HG03064 (cell line): Measurements from ENCODE around the gene MC4R.
"Not testable (repeated sequence)": the region's sequence is repeated elsewhere in the genome, so short reads cannot be mapped to it uniquely, and the experiment has no call there.

ENCODE experiments used
- ATAC-seq: cut with Tn5 transposase; IDR thresholded peaks from one replicate; pipeline ENCODE4 v1.9.1; 2021; ENCODE audit warnings: low read depth; ENCODE audit not compliant: unreplicated experiment

Gene MC4R

DNA sequence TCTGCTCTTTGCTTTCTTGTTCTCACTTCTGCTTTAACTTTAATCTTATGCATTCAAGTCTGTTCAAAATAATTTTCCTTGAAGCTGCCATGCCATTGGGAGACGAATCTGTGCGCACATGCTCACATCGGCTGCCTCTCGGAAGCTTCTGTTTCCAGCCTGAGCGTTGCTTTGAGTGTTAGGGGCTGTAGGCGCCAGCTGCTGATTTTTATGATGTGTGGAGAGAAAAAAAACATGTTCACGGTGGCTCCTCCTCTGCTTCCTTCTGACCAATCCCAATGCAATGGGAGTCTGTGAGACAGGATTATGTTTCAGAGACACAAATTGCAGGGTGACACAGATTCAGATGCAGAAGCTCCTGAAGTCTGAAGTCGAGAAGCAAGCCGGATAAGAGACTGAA lies at the start of gene MC4R:
Gene MC4R (minus strand): TSS at position 180 of the 400 bp plus-strand sequence. CDS start 426 bp downstream, outside the sequence.
- no peak for ATAC-seq

GRCh38 chr18:60422306-60422705 lies 49.7 kb upstream of the MC4R start:
- not testable (repeated sequence) for ATAC-seq

DNA sequence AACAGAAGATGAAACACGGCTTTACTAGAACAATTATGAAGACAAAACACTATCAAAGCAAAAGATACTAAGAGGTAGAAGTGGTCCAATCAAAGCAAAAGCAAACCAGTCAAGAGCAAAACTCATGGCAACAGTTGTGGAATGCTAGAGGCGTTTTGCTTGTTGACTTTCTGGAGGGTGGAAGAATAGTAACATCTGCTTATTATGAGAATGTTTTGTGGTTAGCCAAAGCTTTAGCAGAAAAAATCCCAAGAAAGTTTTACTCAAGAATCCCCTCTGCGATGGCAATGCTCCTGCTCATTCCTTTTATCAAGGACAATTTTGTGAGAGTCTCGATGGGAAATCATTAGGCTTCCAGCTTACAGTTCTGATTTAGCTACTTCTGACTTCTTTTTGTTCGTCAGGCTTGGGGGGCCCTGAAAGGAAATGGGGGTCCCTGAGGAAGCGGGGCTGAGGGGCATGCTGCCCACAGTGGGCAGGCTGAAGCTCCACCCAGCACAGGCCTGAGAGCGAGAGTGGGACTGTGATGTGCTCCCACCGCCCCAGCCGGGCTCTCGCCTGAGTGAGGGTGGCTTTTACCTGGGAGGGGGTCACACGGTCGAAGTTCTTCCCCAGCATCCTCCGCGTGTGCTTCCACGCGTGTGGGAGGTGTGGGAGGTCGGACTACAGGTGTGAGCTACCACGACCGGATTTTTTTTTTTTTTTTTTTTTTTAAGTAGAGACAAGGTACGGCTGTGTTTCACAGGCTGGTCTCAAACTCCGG lies 49.0 kb upstream of the MC4R start:
- ATAC-seq = no peak

DNA sequence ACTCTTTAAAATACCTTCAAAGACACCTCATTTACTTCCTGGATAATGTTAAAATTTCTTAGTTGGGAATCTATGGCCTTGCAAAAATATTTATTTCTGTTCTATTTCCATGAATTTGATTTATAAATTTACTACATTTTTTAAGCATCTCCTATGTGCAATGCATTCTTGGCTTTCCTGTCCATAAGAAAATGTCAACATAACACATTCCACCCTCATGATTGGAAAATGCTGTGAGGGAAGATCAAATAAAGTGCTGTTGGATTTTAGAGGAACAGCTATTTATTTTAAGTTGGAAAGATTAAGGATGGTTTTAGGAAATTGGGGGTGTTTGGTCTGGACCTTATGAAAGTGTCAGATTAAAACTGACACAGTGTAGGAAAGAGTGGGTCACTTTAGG lies 45.4 kb upstream of the MC4R start:
- ATAC-seq = no peak

- no peak for ATAC-seq
These were observed 41.5 kb upstream of the MC4R start for GRCh38 chr18:60413944-60414547.

- no peak for ATAC-seq
These were observed 39.1 kb upstream of the MC4R start for GRCh38 chr18:60411715-60412114.

DNA sequence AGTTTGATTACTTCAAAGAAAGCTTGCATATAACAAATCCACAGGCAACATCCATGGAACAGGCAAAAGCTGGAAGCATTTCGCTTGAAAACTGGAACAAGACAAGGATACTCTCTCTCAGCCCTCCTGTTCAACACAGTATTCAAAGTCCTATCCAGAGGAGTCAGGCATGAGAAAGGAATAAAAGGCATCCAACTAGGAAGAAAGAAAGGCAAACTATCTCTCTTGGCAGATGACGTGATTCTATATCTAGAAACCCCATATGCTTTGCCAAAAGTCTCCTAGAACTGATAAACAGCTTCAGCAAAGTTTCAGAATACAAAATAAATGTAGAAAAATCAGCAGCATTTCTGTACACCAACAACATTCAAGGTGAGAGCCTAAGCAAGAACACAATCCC lies 34.1 kb upstream of the MC4R start:
- ATAC-seq = no peak

- no peak for ATAC-seq
These were observed 32.0 kb upstream of the MC4R start for GRCh38 chr18:60404486-60405085.

- ATAC-seq = no peak
These were observed 28.8 kb upstream of the MC4R start for GRCh38 chr18:60401346-60401745.

DNA sequence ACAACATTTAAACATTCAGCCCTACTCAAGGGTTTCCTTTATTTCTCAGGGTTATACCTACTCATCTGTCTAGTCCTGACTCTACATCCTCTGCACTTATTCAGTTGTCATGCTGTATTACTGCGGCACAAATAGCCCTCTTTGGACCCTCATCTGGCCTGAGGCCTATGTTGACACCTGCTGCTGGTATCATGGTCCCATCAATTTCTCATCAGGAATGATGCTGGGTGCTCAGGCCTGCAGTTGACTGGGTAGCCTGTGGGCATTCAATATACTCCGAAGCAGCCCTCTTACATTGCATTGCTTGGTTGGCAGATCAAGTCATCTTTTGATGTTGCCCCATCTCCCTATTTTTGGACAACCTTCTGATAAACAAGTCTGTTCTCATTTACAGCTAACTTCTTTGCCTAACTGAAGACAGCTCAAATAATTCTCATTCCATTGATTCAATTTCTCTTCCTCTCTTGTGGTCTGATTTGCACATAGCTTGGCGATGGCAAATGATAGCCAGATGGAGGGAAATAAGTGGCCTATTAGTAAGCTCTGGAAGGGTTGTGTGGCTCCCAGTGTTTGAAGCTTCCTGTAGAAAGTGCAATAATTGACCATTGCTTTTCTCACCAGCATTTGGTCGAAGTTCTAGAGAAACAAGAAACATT lies 19.1 kb upstream of the MC4R start:
- no peak for ATAC-seq

DNA sequence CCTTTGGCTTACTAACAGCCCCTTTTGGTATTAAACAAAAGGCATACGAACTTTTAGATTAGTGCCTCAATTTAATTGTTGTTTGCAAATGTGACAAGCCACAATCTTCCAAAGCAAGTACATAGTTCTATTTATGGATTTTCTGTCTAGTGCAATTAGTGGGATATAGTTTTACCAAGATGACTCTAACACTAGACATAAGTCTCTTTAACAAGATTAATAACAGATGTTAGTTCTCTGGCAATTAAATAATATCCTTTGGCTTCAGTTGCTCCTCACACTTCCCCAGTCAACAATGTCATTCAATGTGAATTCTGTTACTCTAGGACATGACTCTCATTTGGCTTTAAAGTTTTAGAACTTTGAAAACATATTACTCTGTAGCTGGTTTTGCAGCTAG lies 16.7 kb upstream of the MC4R start:
- no peak for ATAC-seq

DNA sequence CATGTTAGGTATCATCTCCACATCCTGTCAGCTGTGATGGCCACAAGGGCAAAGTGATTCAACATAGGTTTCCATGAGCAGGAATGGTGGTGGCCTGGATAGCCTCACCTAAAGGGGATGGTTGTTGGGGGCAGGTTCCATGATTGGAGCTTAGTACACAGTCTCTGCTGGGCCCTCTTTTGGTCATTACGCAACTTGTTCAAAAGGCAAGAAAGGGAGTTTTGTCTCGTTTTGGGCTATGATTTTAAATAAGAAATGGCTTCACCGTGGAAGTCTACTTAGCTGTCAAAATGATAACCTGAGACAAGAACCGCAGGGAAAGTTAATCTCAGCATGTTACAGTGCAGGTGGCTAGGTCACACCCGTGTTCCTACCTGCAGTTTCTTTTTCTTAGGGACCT lies 13.1 kb upstream of the MC4R start:
- no peak for ATAC-seq

DNA sequence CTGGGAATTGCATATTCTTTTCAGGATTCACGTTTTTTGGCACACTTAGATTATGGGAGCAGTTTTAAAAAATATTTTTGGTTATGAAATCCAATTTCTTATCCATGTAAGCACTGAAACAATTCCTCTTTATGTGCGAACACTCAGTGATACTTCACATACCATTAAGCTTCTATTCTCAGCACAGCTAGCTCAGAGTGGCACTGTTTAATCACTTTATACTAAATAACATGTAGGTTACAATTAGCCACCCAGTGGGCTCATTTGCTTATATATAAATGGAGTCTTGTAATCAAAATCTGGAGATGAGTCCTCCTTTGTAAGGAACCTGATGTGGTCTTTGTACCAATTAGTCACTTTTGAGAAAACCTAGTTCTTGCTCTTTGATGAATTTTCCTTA lies 11.3 kb upstream of the MC4R start:
- no peak for ATAC-seq

DNA sequence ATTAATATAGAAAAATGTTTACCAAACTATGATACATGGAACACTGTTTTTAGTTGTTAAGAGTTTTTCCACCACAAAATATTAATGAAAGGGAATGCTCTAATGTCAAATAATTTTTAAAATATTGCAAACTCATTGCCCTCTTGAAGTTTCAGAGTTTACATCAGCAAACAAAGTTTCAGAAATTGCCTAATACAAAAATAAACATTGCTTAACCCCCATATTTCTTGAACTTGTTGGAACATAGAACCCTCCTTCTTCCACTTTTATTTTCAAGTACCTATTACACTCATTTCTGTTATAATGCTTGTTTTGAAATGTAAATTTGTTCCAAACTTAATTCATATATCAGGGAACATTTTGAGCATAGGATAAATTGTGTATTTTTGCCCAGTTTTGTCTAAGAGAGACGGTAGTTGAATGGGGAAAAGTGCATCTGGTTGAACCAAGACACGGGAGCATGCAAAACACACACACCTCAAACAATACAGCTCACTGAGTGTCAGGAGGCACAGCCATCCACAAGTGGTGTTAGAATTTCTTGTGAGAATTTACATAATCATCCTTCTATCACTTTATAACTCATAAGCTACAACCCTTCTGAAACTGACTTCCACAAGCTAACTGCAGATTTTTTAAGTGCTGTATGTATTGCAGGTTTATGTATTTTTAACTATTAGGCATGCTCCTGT lies 5.3 kb upstream of the MC4R start:
- ATAC-seq = no peak

DNA sequence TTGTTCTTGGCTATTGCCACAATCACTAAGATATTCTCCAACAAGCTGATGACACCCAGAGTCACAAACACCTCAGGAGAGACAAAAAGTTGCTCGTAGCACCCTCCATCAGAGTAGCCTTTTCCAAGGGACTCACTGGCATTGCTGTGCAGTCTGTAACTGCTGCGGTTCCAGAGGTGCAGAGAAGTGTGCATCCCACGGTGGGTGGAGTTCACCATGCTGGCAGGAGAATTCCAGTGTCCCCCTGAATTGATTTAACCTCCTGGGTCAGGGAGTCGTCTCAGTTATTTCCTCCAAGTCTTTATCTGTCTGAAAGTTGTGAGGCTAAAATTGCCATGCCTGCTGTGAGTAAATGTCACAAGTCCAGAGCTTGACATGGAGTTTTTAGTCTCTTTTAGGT lies 443 bp downstream of the MC4R start:
- no peak for ATAC-seq

DNA sequence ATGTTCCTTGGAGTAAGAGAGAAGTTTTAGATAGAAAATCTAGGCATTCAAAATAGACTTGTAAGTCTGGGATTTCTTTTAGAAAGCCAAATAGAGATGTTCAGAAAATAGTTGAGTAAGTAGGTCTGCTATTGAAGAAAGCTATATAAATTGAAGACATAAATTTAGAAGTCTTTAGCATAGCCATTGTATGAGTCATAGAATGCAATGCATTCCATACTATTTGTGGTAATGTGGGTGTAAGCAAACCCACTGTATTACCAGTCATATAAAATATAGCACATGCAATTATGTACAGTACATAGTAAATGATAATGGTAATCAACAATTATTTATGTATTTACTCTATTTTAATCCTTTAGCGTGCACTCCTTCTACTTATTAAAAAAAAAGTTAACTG lies 14.1 kb downstream of the MC4R start:
- ATAC-seq = no peak

GRCh38 chr18:60350941-60351340 lies 21.6 kb downstream of the MC4R start:
- ATAC-seq = no peak

DNA sequence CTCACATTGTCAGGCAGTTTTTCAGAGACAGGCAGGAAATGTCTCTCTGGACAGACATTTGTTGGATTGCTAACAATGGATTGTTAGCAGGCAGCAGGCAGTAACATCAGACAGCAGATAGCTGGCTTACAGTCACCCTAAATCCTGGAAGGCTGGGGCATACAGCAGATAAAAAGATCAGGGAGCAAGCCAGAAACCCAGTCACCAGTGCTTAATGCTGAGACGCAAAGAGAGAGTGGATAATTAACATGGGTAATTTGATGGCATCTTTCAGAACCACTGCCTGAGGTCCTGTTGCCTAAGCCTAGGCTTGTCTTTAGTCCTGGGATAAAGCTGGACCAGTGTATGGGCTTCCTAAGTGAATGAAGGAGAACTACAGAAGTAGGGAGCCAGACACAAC lies 22.4 kb downstream of the MC4R start:
- no peak for ATAC-seq

GRCh38 chr18:60347526-60348045 lies 25.0 kb downstream of the MC4R start:
- ATAC-seq = no peak

DNA sequence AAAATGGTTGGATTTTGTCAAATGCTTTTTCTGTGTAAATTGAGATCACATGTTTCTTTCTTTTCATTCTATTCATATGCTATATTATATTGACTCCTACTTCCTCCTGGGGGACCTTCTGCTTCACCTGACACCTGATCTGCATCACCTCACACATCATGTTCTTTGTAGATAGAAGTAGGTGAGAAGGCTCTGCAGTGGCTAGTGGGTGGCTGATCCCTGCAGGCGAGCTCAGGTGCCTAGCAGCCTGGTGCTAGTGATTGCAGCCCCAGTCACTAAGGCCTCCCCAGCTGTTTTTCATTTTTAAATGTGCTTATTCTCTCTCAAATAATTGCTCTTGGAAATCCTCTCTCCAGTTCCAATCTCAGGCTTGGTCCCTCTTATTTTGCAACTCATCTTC lies 33.6 kb downstream of the MC4R start:
- ATAC-seq = no peak

DNA sequence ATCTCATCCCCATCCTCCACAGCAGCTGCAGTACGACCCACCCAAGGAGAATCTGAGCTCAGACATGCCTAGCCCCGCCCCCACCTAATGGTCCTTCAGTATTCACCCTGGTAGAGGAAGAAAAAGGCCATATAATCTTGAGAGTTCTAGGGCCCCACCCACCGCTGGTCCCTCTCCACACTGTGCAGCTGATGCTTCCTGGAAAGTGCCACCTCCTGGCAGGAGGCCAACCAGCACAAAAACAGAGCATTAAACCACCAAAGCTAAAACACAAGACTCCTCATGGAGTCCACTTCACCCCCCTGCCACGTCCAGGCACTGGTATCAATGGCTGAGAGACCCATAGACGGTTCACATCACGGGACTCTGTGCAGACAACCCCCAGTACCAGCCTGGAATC lies 40.7 kb downstream of the MC4R start:
- ATAC-seq = no peak
